GM12878 (cell line): ENCODE measurements around the gene ADAMTS6.

ENCODE experiments used
- CTCF ChIP-seq, 3 experiments: IDR thresholded peaks in 2 of 3; conservative IDR thresholded peaks in 1 of 3; 2 replicates each; pipeline ENCODE4 v1.5.1; 2011; ENCODE audit warnings: low read depth in 3 of 3, low read length in 3 of 3, mild to moderate bottlenecking in 3 of 3, control low read depth in 2 of 3, moderate library complexity in 2 of 3, inconsistent platforms in 1 of 3, mixed read lengths in 1 of 3; ENCODE audit not compliant: control insufficient read depth in 2 of 3, insufficient read depth in 1 of 3; ENCODE audit errors: extremely low read depth in 1 of 3
- GABPA ChIP-seq: IDR thresholded peaks from 2 replicates; pipeline ENCODE4 v1.6.1; 2014; ENCODE audit warnings: antibody characterized with exemption, low read depth, mild to moderate bottlenecking, inconsistent platforms
- MXI1 ChIP-seq: fragments of 150-350 bp; IDR thresholded peaks from 2 replicates; pipeline ENCODE4 v1.6.1; 2011; ENCODE audit warnings: low read depth, mild to moderate bottlenecking, inconsistent platforms, low read length, improper control_type of control experiment
- PBX3 ChIP-seq: IDR thresholded peaks from 2 replicates; pipeline ENCODE4 v1.6.1; 2011; ENCODE audit warnings: mild to moderate bottlenecking, low read depth, low read length, moderate library complexity; ENCODE audit not compliant: insufficient replicate concordance
- RAD21 ChIP-seq: IDR thresholded peaks from 2 replicates; pipeline ENCODE4 v1.6.1; 2011; ENCODE audit warnings: mild to moderate bottlenecking, low read depth, low read length, moderate library complexity; ENCODE audit not compliant: insufficient read depth
- TCF12 ChIP-seq: IDR thresholded peaks from 2 replicates; pipeline ENCODE4 v1.6.1; 2011; ENCODE audit warnings: low read depth, mild to moderate bottlenecking, low read length

- no peak for TF ChIP-seq PBX3
- TF ChIP-seq GABPA = no peak
- TF ChIP-seq RAD21 = no peak
- no peak for TF ChIP-seq MXI1
- TF ChIP-seq CTCF (IDR thresholded peaks at IDR 0.05 in 2 of 3, conservative IDR thresholded peaks at IDR 0.05 in 1 of 3; ENCODE audit: control insufficient read depth in 2 of 3, extremely low read depth in 1 of 3, insufficient read depth in 1 of 3, low read depth in 3 of 3, low read length in 3 of 3) = no peak
- no peak for TF ChIP-seq TCF12
These were observed 348.1 kb downstream of the ADAMTS6 start for GRCh38 chr5:65133477-65134110.
